Stomach (tissue), 4 donors: ENCODE data around the gene GTSE1.

Experiments
- POLR2A ChIP-seq, 4 donors: fragments of 450-650 bp; IDR thresholded peaks; one replicate each; pipeline ENCODE4 v1.6.1; 2016; ENCODE audit warnings: antibody characterized with exemption in 4 of 4, control low read depth in 2 of 4, mild to moderate bottlenecking in 1 of 4, moderate library complexity in 1 of 4
- TF ChIP-seq, protein P1 (sequence below), 7 experiments: fragments of 450-650 bp in 4 of 7; fragments of 200-600 bp in 3 of 7; sonication (generic) in 3 of 7; IDR thresholded peaks; one replicate each; pipeline ENCODE4 v1.5.1; 2016 to 2019; ENCODE audit warnings: antibody characterized with exemption in 7 of 7, control low read depth in 2 of 7, mild to moderate bottlenecking in 1 of 7

DNA sequence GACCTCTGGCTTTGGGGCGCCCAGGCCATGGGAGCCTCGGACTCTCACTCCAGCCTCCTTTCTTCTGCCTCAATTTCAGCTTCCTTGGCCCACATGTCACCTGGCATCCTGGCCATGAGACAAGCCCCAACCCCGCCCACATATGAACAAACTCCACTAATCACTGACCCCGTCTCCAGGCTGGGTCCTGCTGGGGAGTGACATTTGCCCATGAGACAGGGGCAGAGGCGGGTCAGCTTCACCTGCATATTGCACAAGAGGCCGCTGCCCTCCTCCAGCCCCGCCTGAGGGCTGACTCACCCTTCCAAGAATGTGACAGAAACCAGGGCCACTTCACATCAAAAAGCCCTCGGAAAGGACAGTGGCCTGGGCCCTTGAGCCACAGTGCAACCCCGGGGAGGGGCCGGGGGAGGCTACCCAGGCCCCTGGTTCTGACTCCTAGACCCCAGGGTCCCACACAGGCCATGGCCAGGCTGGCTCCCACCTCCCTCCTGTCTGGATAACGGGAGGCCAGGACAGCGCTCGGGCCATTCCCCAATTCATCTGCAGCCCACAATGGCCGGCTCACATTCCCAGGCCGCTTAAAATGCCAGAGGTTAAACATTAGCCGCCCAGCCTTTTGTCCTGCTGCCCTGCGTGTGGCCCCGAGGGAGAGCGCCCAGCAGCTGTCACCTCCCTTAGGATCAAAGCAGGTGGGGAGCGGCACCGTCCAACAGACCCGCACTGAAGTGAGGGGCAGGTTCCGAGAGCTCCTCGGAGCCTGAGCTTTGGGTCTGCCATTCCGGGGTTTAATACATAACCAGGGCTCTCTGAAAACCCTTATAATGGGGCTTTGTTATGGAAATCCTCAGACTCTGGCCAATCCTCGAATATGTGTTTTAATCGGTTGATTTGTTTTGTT lies 81.1 kb downstream of the GTSE1 start:
- TF ChIP-seq, protein P1, sequence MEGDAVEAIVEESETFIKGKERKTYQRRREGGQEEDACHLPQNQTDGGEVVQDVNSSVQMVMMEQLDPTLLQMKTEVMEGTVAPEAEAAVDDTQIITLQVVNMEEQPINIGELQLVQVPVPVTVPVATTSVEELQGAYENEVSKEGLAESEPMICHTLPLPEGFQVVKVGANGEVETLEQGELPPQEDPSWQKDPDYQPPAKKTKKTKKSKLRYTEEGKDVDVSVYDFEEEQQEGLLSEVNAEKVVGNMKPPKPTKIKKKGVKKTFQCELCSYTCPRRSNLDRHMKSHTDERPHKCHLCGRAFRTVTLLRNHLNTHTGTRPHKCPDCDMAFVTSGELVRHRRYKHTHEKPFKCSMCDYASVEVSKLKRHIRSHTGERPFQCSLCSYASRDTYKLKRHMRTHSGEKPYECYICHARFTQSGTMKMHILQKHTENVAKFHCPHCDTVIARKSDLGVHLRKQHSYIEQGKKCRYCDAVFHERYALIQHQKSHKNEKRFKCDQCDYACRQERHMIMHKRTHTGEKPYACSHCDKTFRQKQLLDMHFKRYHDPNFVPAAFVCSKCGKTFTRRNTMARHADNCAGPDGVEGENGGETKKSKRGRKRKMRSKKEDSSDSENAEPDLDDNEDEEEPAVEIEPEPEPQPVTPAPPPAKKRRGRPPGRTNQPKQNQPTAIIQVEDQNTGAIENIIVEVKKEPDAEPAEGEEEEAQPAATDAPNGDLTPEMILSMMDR (IDR thresholded peaks at IDR 0.05): no peak
- no peak for TF ChIP-seq POLR2A (IDR thresholded peaks at IDR 0.05)
